HG02943 (cell line): Measurements from ENCODE around the gene WDR77.
A peak's percentile ranks its signal among the peaks of the same experiment; 100 is the strongest.

Experiments
- ATAC-seq: cut with Tn5 transposase; IDR thresholded peaks from one replicate; pipeline ENCODE4 v1.9.1; 2021; ENCODE audit warnings: mild to moderate bottlenecking, low read depth, moderate library complexity; ENCODE audit not compliant: unreplicated experiment

The WDR77 gene

DNA sequence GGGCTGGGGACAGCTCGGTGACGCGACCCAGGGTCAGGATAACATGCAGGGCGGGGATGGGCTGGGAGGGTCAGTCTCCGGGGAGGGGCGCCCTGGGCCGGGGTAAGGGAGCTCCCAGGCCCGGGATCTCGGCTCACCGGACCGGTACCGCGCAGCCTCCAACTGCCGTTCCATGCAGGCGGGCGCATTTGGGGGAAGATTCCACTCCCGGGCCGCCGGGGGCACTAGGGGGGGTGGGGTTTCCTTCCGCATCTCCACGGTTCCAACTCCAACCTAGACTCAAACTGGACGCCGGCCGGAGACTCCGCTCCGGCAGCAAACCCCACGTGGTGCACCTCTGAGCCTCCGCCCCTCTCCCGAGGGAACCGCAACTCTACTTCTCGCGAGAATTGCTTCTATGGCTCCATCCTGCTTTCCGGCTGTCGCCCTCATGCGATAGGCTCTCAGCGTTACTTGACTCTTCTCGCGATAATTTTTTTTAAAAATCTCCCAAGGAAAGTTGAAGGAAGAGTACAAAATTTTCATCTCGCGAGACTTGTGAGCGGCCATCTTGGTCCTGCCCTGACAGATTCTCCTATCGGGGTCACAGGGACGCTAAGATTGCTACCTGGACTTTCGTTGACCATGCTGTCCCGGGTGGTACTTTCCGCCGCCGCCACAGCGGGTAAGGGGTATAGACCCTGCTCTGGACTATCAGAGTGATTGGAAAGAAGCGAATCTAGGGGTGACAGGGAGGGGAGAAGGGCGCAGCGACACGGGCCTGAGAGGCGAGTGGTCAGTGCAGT, at the start of gene WDR77, which contains the start of gene ATP5PB:
TSS of gene WDR77 (minus strand) at position 339 of the 785 bp plus-strand sequence. CDS start at position 252, 87 bp downstream.
TSS of gene ATP5PB (plus strand) at position 547 of the 785 bp plus-strand sequence. CDS start at position 625, 78 bp downstream.
- peak; percentile 93 for ATAC-seq

DNA sequence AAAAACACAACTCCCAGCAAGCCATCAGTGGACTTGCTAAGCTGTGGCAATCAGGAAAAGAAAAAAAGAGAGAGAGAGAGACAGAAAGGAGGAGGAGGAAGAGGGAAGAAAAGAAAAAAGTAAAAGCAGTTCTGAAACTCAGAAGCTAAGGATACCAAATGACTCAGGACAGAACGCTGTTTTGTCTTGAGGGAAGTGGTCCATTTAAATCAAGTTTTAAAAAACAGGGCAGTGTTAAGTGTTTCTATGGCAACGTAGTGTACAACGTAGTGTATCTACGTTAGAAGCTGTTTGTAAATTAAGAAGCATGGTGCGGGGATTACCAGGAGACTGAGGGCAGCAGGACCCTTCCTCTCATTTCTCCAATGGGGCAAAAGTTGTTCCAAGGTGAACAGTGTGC, 48.5 kb upstream of the WDR77 start:
- no peak for ATAC-seq

DNA sequence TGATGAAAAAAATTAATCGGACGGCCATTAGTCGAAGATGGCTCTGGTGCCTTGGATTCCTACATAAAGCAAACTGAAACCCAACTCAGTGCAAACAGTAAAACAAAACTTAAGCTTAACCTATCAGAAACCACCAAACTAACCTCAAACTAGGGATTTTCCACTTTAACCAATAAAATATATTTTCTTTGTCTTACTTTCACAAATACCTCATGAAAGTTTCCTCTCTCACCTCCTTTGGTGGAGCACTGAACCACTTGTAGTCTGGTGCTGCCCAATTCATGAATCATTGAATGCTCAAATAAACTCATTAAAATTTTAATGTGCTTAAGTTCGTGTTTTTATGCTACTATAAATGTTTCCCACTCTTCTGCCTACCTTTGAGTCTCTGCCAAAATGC, 47.3 kb upstream of the WDR77 start:
- no peak for ATAC-seq

DNA sequence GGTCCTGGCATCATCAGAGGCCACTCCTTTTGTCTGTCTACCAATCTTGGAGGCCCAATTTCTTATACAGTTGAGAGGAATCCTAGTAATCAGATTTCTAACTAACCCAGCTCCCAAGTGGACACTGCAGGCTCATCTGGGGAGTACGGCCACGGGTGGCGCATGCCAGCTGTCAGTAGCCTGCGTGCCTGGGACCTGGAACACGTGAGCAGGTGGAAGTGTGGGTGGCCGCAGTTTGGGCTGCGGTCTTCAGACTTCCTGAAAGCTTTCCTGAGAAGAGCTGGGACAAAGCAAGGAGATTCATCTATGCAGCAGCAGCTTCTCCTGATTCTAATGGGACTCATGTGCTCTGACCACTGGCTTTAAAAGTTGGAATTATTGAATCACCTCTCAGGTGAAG, 42.0 kb upstream of the WDR77 start:
- ATAC-seq: no peak

DNA sequence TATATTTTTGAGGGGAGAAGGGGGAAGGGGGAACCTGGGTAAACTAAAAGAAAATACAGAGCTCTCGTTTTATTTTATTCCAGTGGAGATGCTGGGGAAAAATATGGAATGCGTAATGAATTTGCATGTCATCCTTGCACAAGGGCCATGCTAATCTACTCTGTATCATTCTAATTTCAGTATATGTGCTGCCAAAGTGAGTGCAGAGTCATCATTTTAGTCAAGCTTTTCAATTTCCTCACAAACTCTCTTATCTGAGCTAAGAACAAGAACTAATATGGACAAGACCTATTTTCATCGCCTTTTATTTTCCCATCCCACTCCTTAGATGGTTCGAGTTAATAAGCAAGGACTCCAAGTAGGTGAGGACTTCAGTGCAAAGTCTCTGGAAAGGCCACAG, 41.2 kb upstream of the WDR77 start:
- no peak for ATAC-seq

DNA sequence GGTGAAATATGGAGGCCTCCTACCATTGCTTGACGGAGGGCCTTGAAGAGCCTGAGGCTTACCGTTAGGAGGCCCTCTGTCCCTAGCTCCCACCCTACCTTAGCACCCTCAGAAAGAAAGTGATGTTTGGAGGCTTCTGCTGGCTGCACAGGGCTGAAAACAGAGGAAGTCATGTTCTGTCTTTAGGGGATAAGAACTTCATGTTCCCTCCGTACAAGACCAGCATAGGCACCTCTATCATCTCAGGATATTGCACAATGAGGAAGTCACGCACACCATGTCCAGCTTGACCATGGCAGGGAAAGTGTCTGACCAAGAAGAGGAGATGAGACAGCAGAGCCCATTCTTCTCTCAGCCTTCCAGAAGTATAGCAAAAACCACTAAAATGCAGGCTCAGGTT, 40.5 kb upstream of the WDR77 start:
- ATAC-seq: no peak

DNA sequence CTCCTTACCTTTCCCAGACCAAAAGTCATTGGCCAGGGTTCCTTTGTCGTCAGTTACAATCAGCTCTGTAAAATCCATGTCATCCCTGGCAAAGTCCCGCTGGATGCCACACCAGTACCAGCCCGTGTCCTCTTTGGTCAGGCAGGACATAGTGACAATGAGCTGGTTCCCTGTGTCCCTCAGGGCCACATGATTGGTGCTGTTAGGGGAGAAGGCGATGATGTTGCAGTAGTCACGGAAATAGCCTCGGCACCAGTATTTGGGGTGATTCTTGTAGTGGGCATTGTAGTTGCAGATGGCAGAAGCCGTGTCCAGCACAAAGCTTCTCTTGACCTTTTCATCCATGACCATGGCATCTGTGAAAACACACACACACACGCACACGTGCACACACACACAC, 39.6 kb upstream of the WDR77 start:
- no peak for ATAC-seq

DNA sequence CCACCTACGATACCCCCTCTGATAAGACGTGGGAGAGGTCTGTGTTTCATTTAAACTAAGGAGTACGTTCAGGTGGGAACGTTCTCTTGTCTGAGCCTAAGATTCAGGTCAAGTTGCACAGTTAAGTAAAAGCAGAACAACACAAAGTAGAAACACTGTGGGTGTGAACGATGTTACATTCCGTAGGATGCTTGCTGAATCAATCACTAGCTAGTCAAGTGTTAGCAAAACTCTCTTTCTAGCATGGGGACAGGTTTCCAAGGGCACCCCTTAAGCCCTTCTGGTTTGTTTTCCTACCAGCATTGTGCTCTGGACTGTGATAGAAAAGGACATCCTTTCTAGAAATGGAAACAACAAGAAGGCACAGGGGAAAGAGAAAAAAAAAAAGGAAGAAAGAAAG, 38.1 kb upstream of the WDR77 start:
- no peak for ATAC-seq

DNA sequence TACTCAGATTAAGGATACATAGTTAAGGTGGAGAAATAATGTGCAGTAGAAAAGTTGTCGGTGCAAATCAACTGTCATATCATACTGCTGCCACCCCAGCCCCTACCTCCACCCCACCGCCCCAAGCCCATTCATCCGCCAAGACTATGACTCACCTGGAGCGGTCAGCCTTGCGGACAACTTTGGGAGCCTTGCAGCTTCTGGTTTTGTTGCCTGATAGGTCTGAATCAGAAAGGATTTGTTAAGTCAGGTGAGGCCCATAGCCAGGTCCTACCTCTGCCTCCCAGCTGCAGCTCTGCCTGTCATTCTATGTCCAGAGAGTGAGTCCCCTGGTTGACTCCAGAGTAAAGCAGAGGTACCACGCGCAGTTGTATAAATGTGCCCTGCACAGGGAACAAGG, 37.4 kb upstream of the WDR77 start:
- ATAC-seq: no peak

DNA sequence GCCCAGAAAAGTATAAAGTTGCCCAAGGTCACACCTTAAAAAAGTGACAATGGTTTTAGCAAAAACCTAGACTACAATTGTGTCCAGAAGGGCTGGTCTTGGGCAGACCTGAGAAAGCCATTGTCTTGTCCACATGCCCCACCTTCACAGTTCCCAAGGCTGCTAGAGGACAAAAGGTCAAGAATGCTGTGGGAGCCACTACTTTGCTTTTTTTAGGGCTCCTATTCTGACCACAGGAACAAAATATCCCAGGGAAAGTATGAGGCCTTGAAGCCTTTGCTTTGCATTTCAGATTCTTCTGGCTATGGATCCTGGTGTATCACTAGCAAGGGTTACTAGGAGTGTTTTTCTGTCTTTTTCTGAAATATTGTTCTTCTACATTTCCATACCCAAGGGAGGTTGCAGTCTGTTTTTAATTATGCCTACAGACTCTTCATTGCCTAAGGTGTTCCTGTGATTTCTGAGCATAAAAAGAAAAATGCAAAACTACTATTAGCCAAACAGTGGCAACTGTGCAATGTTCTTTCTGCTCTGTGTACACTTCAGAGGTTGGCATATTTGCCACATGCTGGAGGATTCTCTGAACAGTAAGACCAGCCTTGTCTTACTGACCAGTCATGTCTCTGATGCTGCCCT, 35.5 kb upstream of the WDR77 start:
- no peak for ATAC-seq

DNA sequence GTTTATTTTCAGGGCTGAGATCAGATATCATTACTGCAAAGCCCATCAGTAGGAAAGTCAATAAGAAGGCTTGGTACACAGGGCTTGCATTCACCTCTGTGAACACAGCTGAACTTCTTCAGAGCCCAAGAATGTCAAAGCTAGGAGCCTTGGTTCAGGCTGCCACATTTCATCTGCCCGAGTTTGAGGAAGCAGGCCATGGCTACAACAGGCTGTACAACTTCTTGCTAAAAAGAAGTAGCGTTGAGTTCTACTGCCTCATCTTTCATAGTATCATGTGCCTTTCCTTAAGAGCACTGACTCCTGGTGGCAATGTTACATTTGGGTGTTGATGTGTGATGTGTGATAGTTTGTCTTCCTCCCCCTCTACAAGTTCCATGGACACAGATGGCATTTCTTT, 34.8 kb upstream of the WDR77 start:
- no peak for ATAC-seq

DNA sequence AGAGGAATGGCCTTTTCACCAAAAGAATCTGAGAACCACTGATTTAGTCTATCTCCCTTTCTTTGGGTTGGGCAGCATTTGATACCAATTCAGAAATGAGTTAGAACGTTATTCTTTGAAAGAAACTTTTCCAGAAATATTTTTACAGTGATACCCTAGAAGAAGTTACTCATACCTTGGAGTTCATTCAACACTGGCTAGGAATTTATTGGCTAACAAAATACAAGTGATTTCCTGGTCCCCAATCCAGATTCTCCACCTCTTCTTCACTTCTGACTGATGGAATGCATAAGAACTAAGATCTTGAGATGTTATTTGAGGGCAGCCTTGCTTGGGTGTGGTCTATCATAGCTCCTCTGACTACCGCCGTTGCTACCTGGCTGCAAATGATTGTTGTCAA, 34.1 kb upstream of the WDR77 start:
- no peak for ATAC-seq

DNA sequence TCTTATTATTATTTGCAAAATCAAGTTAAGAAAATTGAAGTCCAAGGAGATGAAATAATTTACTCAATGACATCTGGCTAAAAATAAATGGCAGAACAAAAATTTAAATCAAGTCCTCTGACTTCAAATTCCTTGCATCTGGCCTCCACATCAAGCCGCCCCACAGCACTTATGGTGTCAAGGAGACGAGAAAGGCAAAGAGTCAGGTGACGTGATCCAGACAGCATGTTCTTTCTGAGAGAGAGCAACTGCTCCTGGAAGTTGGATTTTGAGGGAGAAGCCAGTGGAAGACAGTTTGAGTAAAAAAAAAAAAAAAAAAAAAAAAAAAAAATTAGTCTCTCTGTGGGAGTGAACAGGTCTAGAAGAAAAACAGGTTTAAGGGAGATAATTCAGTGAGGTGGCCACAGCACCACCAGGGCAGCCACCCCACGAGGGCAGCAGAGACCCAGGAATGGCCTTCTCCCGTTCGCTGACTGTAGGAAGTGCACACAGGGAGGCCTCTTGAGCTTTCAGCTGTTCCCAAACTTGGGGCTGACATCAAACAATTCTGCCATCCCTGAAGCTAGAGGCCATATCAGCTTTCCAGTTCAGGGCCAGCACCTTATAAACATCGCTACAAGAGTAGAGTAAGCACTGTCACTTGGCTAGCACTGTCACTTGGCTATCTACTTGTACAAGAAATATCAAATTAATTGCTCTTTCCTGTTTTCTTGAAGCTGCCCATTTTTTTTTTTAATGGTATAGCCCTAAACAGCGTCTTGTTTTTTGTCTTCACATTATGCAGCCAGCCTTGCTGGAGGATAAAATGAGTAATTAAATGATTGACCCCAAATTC, 32.5 kb upstream of the WDR77 start:
- ATAC-seq: no peak

DNA sequence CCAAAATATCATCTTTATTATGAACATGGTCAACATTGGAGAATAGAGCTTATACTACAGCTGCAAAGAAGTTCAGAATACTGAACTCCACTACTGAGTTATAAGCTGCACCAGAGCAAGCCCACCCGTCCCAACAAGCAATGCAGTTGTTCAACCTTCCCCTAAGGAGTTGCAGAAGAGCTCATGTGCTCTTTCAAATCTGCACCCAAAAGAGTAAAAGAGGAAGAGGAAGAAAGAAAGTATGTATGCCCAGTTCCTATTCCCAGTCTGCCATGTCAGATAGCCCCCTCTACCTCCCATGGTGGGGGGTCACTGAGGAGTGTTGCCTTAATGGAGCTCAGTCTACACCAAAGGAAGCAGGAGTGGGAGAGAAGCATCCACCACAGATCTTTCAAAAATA, 31.6 kb upstream of the WDR77 start:
- no peak for ATAC-seq

DNA sequence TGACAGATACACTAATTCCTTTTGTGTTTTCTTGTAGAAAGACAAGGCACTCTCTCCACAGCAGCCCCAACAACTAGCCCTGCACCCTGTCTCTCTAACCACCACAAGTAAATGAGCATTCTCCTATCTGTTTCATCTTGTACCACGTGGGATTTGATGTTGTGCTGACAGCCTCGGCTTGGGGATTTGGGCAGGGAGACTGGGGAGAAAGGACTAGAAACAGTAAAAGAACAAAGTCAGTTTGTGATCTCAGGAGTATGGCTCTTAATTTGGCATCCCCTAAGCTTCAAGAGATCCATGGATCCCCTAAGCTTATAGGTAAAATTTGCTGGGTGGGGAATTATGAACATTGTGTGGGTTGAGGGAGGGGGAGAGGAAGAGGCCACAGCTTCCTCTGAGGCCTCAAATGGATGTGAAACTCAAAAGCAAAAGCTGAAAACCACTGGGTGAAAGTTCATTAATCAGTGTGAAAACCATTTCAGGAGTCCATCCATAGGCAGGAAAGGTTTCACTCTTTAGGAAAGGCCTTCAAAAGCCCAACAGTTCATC, 27.8 kb upstream of the WDR77 start:
- ATAC-seq: no peak

DNA sequence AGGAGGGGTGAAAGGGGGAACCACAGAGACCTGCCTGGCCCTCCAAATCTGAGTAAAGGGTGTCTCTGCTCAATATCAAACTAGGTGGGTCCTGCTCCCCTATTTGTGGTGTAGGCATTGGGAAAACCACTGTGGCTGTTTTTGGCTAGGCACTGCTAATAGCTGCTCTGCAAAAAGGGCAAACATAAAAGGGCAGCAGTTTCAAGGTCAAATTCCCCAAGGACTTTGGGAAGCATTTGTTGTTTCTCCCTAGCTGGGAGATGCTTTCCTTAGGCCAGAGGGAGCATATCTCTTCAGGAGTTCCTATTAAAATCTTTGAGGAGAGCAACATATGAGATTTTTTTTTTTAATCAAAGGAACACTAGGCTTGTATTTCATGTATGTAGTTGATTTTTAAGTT, 27.2 kb upstream of the WDR77 start:
- no peak for ATAC-seq

DNA sequence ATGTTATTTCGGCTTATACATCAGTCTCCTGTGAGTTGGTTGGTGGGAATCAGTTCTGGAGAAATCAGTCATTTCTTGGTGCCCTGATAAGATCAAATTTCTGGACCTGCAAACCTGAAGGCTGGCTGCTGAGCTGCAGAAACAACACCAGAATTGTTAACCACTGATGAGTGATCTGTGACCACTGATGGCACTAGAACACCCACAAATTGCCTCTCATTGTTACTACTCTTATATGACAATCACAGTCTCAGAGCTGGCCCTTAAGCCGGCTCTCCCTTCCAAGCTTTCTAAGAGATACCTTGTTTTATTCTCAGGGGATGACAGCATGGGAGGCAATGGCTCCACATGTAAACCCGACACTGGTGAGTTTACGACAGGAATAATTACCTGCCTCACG, 26.6 kb upstream of the WDR77 start:
- ATAC-seq: no peak

DNA sequence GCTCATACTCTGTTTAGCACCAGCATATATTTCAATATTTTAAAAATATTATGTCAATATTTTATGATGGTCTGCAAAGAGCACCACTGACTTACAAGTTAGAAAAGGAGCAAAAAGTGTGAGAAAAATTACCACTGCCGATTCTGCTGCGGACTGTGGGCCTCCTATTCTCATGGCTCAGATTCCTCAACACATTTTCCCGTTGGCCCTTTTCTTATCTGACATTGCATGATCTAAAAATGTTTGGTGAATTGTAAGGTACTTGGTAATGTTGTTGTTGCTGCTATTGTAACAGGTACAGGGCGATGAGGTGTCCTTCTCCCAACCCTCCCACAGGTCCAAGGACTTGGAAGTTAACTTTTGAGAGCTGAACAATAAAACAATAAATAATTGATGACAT, 25.5 kb upstream of the WDR77 start:
- ATAC-seq: no peak

DNA sequence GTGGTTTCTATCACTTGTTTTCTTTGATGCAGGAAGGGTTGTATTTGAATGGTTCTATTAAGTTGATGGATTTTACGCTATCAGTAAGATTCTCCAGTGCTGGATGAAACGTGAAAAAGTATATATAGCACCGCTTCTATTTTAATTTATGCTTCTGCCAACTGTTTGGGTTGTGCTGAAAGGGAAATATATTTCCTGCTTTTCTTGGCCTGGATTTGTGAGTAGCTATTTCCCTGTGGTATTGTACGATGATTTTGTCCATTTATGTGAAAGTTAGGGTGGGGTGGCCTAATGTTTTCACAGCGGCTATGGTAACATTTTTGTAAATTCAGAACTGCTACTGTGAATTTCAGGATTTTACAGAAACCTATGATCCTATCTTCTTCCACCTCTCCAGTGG, 25.1 kb upstream of the WDR77 start:
- ATAC-seq: no peak

DNA sequence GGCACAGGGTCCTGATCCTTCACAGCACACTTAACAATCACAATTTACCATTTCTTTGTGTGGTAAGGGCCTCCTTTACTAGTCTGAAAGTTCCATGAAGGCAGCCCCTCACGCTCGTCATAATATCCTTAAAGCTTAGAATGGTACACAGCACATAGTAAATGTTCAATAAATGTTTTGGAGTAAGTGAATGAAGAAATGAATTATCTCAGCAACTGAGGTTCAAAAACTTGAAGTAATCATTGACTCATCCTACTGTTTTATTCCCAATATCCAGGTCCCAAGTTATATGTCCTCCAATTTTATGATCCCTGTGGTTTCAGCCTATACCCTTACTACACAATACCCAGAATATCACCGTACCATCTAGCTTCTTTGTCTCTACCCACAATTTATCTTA, 22.5 kb upstream of the WDR77 start:
- no peak for ATAC-seq

DNA sequence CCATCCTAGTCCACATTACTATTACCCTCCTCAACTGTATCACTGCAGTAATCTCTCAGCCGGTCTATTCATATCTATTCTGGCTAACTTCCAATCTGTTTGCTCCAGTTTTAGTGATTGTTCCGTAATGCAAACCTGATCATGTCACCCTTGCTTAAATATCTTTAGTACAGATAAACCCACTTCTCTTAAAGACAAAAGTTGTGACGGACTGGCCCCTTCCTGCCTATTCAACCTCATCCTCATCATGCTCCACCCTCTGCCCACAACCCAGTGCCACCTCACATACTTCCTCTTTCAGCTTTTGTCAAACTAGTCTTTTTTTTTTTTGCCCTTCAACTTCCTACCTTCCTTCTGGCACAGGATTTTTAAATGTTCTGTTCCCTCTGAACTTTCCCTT, 22.0 kb upstream of the WDR77 start:
- no peak for ATAC-seq
